Measurements from ENCODE around the gene SPOP.
A peak's percentile ranks its signal among the peaks of the same experiment; 100 is the strongest.

SPOP gene

DNA sequence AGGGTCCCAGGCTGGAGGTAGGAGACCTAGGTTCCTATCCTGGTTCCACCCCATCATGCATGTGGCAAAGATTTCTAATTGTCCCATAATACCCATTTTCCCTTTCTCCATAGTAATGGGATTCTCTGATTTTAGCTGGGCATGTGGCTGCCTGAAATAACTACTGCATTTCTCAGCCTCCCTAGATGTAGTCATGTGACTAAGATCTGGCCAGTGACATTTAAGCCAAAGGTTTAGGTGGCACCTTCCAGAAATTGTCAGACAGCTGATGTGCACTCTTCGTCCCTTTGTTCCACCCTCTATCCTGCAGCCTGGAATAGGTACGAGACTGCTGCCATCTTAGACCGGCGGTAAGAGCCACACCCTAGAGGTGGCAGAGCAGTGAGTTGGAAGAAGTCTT lies 94.0 kb downstream of the SPOP start:
- Mint-ChIP-seq H3K9me3 (no peaks in the 10 kb centered on the region), H3K36me3 (ENCODE audit: low read depth) (no peaks in the 10 kb centered on the region), H3K27ac (no peak overlapping the region), H3K4me1 (ENCODE audit: low read depth) (no peaks in the 10 kb centered on the region), H3K27me3 (peaks cover 3% of the 10 kb centered on the region), H3K4me3 (no peak overlapping the region)
- no peak for DNase-seq

DNA sequence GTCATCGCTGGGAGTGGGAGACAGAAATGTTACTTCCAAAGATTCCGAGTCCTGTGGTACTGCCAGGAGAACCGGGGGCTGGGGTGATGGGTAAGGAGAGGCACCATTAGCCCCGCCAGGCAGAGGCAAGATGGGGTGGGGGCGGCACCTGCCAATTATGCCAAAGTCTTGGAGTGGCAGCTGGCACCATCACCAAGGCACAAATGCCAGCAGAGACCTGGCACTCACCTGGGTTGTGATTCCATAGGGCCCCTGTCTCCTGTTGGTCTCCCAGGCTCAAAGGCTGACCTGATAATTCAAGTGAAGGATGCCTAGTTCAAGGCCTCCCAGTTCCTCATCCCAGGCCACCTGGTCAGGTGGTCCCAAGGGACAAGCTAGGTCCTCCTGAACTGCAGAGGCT lies 94.7 kb downstream of the SPOP start:
- H3K27ac Mint-ChIP-seq: no peak overlapping the region
- no peak overlapping the region for H3K4me3 Mint-ChIP-seq
- H3K9me3 Mint-ChIP-seq: no peaks in the 10 kb centered on the region
- H3K27me3 Mint-ChIP-seq: peaks cover 8% of the 10 kb centered on the region
- no peaks in the 10 kb centered on the region for H3K36me3 Mint-ChIP-seq (ENCODE audit: low read depth)
- DNase-seq: no peak
- H3K4me1 Mint-ChIP-seq (ENCODE audit: low read depth): no peaks in the 10 kb centered on the region

DNA sequence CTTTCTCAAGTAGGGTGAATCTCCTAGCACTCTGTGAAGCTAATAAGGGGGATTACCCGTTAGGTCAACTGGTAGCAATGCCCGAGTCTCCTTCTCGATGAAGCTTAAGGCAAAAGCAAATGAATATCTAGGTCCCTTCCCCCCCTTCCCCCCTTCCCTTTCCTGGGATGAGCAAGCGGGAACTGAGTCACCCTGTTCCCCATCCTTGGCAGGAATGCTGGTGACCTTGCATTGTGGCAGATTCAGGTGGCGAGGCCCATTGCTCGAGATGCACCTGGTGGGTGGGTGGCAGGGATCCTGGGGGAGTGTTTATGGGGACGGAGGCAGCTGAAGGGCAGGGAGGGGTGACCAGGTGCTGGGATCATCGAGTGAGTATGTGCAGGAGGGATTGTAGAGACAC lies 95.1 kb downstream of the SPOP start:
- H3K27ac Mint-ChIP-seq: no peak overlapping the region
- H3K4me1 Mint-ChIP-seq (ENCODE audit: low read depth): peaks cover under 1% of the 10 kb centered on the region
- no peak for DNase-seq
- H3K27me3 Mint-ChIP-seq: peaks cover 12% of the 10 kb centered on the region
- no peak overlapping the region for H3K4me3 Mint-ChIP-seq
- no peaks in the 10 kb centered on the region for H3K9me3 Mint-ChIP-seq
- no peaks in the 10 kb centered on the region for H3K36me3 Mint-ChIP-seq (ENCODE audit: low read depth)

DNA sequence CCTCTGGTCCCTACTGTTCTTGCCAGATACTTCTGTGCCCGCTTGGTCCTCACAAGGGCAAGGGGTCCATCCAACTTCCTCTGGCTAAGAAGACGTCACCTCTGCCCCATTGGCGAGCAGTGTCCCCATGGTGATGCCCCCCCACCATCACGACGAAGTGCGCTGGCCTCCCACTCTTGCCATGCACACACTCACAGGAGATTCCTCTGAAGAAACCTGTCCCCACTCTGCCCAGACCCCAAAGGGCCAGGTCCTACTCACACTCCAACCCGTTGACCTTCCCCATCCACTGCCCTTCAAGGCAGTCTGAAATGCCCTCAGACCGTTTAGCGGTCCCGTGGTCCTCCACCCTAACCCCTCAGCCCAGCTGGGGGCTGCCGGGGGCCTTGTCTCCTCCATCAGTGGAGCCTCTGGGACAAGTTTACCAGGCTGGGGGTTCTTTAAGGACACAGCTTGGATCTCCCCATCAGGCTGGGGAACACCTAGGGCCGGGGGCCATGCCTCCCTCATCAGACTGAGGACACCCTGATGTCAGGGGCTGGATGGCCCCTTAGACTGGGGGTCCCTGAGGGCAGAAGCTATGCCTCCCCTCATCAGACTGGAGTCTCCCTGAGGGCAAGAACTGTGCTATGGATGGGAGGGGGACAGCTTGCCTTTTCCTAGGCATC lies 95.7 kb downstream of the SPOP start:
- Mint-ChIP-seq H3K4me1 (ENCODE audit: low read depth) (peaks cover 5% of the 10 kb centered on the region), H3K36me3 (ENCODE audit: low read depth) (no peaks in the 10 kb centered on the region), H3K27me3 (peaks cover 18% of the 10 kb centered on the region), H3K9me3 (no peaks in the 10 kb centered on the region), H3K27ac (no peak overlapping the region), H3K4me3 (no peak overlapping the region)
- no peak for DNase-seq

DNA sequence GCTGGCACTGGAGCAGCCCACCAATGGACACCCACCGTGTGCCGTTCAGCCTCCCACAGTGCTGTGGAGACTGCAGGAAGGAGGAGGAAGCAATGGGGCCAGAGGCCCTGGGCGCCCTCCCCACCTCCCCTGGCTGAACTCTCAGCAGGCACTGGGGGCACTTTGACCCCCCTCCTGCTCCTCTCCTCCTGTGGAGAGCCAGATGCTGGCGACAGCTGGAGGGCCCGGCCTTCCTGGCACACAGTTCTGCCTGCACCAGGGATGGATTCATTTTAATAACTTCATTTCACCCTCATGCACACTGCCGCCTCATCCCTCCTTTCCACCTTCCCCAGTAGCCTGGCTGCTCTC lies 96.3 kb downstream of the SPOP start:
- Mint-ChIP-seq H3K9me3 (no peaks in the 10 kb centered on the region), H3K4me1 (ENCODE audit: low read depth) (peaks cover 8% of the 10 kb centered on the region), H3K4me3 (no peak overlapping the region), H3K27me3 (peaks cover 23% of the 10 kb centered on the region), H3K27ac (no peak overlapping the region), H3K36me3 (ENCODE audit: low read depth) (no peaks in the 10 kb centered on the region)
- DNase-seq: no peak

DNA sequence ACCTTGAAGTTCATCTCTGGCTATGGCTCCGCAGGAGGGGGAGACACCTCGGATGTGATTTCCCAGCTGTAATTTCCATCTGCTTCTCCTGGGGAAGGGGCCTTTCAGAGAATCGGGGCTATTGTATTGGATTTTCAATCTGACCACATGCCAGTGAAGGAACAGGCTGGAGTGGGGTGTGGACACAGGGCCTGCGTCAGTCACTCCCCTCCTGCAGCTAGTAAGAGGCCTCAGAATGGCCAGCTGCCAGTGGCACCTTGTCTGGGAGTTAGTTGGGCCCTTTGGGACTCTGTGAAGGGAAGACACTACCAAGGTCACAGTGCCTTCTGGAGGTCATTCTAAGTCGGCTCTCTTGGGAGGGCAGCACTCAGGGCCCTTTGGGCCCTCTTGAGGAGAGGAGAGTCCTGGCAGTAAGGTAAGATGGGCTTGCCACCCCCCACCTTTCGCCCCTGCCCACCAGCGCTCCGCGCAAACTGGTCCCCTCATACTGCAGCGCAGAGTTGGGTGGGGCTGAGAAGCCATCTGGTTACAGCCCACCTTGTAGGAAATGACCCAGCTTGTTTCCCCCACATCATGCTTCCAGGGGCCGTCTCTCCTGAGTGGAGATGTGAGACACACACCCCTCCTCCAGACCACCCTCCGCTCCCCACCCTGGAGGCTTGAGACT lies 96.8 kb downstream of the SPOP start:
- Mint-ChIP-seq H3K27ac (no peak overlapping the region), H3K27me3 (peaks cover 26% of the 10 kb centered on the region), H3K4me1 (ENCODE audit: low read depth) (peaks cover 11% of the 10 kb centered on the region), H3K4me3 (no peak overlapping the region), H3K9me3 (no peaks in the 10 kb centered on the region), H3K36me3 (ENCODE audit: low read depth) (no peaks in the 10 kb centered on the region)
- DNase-seq: no peak

DNA sequence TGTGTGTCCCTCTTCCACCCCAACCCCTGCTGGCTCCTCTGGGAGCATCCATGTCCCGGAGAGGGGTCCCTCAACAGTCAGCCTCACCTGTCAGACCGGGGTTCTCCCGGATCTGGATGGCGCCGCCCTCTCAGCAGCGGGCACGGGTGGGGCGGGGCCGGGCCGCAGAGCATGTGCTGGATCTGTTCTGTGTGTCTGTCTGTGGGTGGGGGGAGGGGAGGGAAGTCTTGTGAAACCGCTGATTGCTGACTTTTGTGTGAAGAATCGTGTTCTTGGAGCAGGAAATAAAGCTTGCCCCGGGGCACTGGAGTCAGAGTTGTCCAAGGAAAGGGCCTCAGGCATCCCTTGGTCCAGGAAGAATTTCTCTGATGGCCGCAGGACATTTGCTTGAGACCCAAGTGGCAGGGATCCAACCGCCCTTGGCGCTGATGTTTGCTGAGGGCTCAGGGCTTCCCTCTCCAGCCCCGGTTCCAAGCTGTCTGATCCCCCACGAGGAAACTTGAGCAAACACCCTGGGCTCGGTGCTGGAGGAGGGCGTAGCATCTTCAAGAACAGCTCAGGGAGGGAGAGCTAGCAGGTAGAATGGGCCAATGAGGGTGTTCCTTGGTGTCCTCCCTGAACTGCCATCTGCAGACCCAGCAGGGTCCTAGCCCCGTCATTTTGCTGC lies 97.7 kb downstream of the SPOP start:
- no peak overlapping the region for H3K27ac Mint-ChIP-seq
- H3K4me3 Mint-ChIP-seq: no peak overlapping the region
- H3K4me1 Mint-ChIP-seq (ENCODE audit: low read depth): peaks cover 12% of the 10 kb centered on the region
- H3K9me3 Mint-ChIP-seq: no peaks in the 10 kb centered on the region
- no peaks in the 10 kb centered on the region for H3K36me3 Mint-ChIP-seq (ENCODE audit: low read depth)
- H3K27me3 Mint-ChIP-seq: peaks cover 32% of the 10 kb centered on the region
- no peak for DNase-seq

DNA sequence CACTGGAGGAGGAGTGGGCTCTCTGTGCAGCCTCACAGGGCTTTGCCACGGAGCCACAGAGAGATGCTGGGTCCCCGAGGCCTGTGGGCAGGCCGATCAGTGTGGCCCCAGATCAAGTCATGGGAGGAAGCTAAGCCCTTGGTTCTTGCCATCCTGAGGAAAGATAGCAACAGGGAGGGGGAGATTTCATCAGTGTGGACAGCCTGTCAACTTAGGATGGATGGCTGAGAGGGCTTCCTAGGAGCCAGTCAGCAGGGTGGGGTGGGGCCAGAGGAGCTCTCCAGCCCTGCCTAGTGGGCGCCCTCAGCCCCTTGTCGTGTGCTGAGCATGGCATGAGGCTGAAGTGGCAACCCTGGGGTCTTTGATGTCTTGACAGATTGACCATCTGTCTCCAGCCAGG lies 98.4 kb downstream of the SPOP start:
- no peak for DNase-seq
- H3K27ac Mint-ChIP-seq: no peak overlapping the region
- no peaks in the 10 kb centered on the region for H3K36me3 Mint-ChIP-seq (ENCODE audit: low read depth)
- H3K27me3 Mint-ChIP-seq: peaks cover 38% of the 10 kb centered on the region
- H3K4me1 Mint-ChIP-seq (ENCODE audit: low read depth): peaks cover 12% of the 10 kb centered on the region
- no peaks in the 10 kb centered on the region for H3K9me3 Mint-ChIP-seq
- no peak overlapping the region for H3K4me3 Mint-ChIP-seq

DNA sequence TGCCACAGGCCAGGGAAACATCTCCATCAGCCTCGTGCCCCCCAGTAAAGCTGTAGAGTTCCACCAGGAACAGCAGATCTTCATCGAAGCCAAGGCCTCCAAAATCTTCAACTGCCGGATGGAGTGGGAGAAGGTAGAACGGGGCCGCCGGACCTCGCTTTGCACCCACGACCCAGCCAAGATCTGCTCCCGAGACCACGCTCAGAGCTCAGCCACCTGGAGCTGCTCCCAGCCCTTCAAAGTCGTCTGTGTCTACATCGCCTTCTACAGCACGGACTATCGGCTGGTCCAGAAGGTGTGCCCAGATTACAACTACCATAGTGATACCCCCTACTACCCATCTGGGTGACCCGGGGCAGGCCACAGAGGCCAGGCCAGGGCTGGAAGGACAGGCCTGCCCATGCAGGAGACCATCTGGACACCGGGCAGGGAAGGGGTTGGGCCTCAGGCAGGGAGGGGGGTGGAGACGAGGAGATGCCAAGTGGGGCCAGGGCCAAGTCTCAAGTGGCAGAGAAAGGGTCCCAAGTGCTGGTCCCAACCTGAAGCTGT lies 98.9 kb downstream of the SPOP start:
- no peaks in the 10 kb centered on the region for H3K9me3 Mint-ChIP-seq
- no peaks in the 10 kb centered on the region for H3K36me3 Mint-ChIP-seq (ENCODE audit: low read depth)
- H3K27me3 Mint-ChIP-seq: peaks cover 43% of the 10 kb centered on the region
- peaks cover 12% of the 10 kb centered on the region for H3K4me1 Mint-ChIP-seq (ENCODE audit: low read depth)
- no peak overlapping the region for H3K4me3 Mint-ChIP-seq
- DNase-seq: no peak
- H3K27ac Mint-ChIP-seq: no peak overlapping the region

DNA sequence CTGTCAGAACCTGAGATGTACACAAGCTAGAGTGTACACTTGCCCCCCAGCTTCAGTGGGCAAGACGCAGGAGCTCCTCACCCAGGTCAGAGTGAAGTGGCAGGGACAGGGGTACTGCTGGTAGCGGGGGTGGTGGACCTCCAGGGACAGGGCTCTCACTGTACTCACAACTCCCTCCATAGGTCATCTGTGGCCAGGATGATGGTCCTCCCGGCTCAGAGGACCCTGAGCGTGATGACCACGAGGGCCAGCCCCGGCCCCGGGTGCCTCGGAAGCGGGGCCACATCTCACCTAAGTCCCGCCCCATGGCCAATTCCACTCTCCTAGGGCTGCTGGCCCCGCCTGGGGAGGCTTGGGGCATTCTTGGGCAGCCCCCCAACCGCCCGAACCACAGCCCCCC lies 99.5 kb downstream of the SPOP start:
- peaks cover 49% of the 10 kb centered on the region for H3K27me3 Mint-ChIP-seq
- H3K36me3 Mint-ChIP-seq (ENCODE audit: low read depth): no peaks in the 10 kb centered on the region
- H3K9me3 Mint-ChIP-seq: no peaks in the 10 kb centered on the region
- H3K27ac Mint-ChIP-seq: no peak overlapping the region
- H3K4me3 Mint-ChIP-seq: no peak overlapping the region
- DNase-seq: no peak
- H3K4me1 Mint-ChIP-seq (ENCODE audit: low read depth): peaks cover 12% of the 10 kb centered on the region

DNA sequence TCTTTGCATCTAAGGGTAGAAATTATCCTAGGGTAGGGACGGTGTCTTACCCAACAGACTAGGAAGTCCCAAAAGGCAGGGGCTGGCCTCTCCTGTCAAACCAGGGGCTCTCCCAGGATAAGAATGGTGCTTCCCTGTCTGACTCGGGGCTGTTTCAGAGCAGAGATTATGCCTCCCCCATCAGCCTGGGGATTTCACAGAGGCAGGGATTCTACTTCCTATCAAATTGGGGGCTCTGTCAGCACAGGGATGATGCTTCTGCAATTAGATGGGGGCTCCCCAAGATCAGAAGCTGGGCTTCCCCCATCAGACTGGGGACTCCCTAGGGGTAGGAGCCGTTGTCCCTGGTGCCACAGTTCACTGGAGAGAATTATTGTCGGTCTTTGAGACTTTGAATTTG lies 99.9 kb downstream of the SPOP start:
- H3K27ac Mint-ChIP-seq: no peak overlapping the region
- H3K4me1 Mint-ChIP-seq (ENCODE audit: low read depth): peaks cover 12% of the 10 kb centered on the region
- DNase-seq: no peak
- H3K27me3 Mint-ChIP-seq: peaks cover 54% of the 10 kb centered on the region
- no peaks in the 10 kb centered on the region for H3K36me3 Mint-ChIP-seq (ENCODE audit: low read depth)
- no peak overlapping the region for H3K4me3 Mint-ChIP-seq
- no peaks in the 10 kb centered on the region for H3K9me3 Mint-ChIP-seq

DNA sequence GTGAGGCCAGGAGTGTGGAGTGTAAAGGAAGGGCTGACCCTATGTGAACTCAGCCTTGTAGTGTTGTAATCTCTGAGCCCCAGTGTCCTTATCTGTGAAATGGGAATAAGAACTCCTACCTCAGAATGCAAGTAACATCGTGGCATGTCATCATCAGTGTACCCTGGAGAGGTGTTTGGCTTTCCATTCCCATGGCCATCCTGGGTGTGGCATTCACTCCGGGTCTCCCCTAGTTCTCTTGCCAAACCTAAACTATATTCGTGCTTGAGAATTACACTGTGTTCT lies 100.3 kb downstream of the SPOP start:
- DNase-seq: no peak
- no peak overlapping the region for H3K27ac Mint-ChIP-seq
- peaks cover 12% of the 10 kb centered on the region for H3K4me1 Mint-ChIP-seq (ENCODE audit: low read depth)
- no peaks in the 10 kb centered on the region for H3K9me3 Mint-ChIP-seq
- H3K4me3 Mint-ChIP-seq: no peak overlapping the region
- no peaks in the 10 kb centered on the region for H3K36me3 Mint-ChIP-seq (ENCODE audit: low read depth)
- H3K27me3 Mint-ChIP-seq: peaks cover 58% of the 10 kb centered on the region

DNA sequence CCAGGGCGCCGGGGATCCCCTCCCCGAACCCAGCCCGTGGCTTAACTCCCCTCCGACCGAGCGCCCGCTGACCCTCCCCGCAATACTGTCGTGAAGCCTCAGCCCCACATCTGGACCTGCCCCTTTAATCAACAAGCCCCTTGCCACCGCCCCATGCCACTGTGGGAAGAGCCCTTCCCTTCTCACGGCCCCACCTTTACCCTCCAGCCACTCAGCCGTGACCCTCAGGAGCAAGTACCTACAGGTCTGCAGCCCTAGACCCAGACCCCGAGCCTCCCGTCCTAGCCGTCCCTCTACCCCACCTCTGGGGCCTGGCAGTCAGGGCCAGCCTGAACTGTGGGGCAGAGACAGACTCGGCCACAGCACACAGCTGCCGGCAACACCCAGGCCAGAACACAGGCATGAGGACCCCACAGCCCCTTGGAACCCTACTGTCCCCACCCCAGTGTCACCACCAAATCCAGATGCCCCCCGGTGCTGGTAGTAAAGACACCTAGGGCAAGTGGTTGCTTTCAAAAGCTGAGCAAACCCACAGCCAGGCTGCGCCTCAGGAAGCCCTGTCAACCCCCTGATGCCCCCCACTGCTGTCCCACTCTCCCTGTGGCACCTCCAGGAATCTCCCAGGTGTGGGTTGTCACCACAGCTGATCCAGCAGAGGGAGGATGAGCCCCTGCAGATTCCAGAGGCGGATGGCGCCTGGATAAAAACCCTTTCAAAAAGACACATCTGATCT lies 100.8 kb downstream of the SPOP start:
- H3K27ac Mint-ChIP-seq: no peak overlapping the region
- peak overlapping the region; percentile 64 for H3K4me3 Mint-ChIP-seq
- peaks cover 60% of the 10 kb centered on the region for H3K27me3 Mint-ChIP-seq
- H3K4me1 Mint-ChIP-seq (ENCODE audit: low read depth): peaks cover 12% of the 10 kb centered on the region
- no peak for DNase-seq
- H3K36me3 Mint-ChIP-seq (ENCODE audit: low read depth): no peaks in the 10 kb centered on the region
- H3K9me3 Mint-ChIP-seq: no peaks in the 10 kb centered on the region

DNA sequence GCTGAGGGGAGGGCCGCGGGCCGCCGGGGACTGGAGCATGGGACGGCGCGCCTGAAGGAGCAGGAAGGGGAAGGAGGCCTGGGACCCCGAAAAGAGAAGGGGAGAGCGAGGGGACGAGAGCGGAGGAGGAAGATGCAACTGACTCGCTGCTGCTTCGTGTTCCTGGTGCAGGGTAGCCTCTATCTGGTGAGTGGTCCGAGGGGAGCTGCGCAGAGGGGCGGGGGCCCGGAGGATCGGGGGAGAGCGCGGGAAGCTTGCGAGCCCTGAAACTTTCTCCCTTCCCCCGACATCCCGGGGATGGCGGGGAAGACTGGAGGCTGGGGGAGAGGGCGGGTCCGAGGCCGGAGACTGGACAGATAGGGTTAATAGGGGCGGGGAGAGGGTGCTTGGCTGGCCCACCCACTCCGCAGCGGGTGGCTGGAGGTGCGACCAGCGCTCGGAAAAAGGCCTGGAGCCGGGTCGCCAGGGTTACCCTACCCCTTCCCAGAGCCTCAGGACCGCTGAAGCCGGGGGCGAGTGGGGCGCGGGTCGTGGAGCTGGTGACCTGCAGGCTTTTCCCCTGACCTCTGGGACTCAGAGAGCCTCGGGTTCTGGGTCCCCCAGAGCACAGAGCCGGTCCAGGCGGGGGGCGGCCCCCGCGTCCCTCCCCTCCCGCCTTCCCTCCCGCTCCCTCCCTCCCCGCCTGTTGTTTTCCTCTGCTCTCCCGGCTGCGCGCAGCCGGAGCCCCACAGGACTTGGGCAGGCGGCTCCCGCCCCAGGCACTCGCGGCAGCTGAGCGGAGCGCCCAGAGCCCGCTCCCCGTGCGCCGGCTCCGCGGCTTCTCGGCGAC lies 101.6 kb downstream of the SPOP start:
- Mint-ChIP-seq H3K9me3 (no peaks in the 10 kb centered on the region), H3K27me3 (peaks cover 67% of the 10 kb centered on the region), H3K36me3 (ENCODE audit: low read depth) (no peaks in the 10 kb centered on the region), H3K27ac (no peak overlapping the region), H3K4me3 (peak overlapping the region; percentile 74), H3K4me1 (ENCODE audit: low read depth) (peaks cover 12% of the 10 kb centered on the region)
- DNase-seq: no peak

Measured in activated T-cell treated with anti-CD3 and anti-CD28 coated beads, Interleukin-2, amount 50 U/mL, for 24 hours (primary cell).